Fibroblast of the aortic adventitia (primary cell): Measurements from ENCODE around the gene EIF4EBP2. TPM values are rescaled to one million over a fixed set of nuclear protein-coding genes. Genes with fewer than 3 reads are reported as not detected.

Source experiments
- DNase-seq: peaks from one replicate; pipeline ENCODE4 v3.0.0-alpha.2; 2010; ENCODE audit warnings: low read depth
- H3K4me3 ChIP-seq: 2 replicates; pipeline ENCODE4 v1.5.1; 2011; ENCODE audit warnings: low read depth, mild to moderate bottlenecking, control low read depth, low read length, moderate library complexity
- total RNA-seq: library from RNA; depleted of rRNA; stranded (reverse); fragments of >200 nt; gene quantifications from 2 replicates; pipeline ENCODE4 v1.2.3, GENCODE V29; 2012; ENCODE audit warnings: low replicate concordance
- TF ChIP-seq, protein P1 (sequence below): IDR thresholded peaks from 2 replicates; pipeline ENCODE4 v1.5.1; 2011; ENCODE audit warnings: mild to moderate bottlenecking, low read length, control low read depth, inconsistent platforms; ENCODE audit not compliant: insufficient read depth

The EIF4EBP2 gene
- total RNA-seq, 1 donor = 54.2 TPM

DNA sequence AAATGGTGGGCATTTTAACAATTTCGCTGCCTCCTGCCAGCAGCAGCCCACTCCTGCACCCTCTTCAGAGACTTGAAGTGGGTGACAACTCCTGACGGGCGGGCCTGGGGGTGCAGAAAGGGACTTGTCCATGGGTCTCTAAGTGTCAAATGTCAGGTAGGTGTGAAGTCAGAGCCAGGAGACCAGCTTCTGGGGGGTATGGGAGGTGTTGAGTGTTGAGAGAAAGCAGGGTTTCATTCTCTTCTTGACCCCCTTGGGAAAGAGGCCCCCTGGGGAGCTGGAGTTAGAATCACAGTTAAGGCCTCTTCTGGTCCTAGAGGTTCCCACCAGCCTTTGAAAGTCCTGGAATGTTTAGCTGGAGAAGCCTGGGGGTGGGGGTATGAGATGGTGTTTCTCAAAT is 63.0 kb downstream of the EIF4EBP2 start:
- no peak overlapping the region for H3K4me3 ChIP-seq
- TF ChIP-seq, protein P1, sequence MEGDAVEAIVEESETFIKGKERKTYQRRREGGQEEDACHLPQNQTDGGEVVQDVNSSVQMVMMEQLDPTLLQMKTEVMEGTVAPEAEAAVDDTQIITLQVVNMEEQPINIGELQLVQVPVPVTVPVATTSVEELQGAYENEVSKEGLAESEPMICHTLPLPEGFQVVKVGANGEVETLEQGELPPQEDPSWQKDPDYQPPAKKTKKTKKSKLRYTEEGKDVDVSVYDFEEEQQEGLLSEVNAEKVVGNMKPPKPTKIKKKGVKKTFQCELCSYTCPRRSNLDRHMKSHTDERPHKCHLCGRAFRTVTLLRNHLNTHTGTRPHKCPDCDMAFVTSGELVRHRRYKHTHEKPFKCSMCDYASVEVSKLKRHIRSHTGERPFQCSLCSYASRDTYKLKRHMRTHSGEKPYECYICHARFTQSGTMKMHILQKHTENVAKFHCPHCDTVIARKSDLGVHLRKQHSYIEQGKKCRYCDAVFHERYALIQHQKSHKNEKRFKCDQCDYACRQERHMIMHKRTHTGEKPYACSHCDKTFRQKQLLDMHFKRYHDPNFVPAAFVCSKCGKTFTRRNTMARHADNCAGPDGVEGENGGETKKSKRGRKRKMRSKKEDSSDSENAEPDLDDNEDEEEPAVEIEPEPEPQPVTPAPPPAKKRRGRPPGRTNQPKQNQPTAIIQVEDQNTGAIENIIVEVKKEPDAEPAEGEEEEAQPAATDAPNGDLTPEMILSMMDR = no peak
- no peak for DNase-seq

DNA sequence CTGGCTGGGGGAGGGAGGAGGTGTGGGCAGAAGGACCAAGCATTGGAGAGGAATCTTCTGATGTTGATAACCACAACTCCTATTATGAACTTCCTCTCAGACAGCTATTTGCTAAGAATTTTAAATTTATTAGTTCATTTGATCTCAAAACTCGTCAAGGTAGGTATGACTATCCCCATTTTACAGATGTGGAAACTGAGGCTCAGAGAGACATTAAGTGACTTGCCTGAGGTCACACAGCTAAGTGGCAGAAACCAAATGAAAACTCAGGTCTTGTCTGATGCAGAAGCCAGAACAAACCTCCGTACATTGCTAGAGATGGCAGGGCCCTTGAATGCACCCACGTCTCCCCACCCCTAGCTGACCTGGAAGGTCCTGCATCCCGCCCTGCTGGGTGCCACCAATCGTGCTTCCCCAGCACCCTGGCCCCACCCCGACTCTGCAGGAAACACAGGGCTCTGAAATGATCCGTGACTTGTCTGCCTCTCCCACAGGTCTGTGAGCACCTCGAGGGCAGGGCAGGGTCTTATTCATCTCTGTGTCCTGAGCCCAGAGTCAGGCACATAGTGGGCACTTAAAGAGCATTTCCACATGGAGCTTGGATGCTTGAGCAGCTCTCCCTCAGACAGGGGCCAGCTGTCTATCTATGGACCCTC is 69.0 kb downstream of the EIF4EBP2 start:
- TF ChIP-seq, protein P1 = no peak
- H3K4me3 ChIP-seq = no peak overlapping the region
- DNase-seq = no peak

DNA sequence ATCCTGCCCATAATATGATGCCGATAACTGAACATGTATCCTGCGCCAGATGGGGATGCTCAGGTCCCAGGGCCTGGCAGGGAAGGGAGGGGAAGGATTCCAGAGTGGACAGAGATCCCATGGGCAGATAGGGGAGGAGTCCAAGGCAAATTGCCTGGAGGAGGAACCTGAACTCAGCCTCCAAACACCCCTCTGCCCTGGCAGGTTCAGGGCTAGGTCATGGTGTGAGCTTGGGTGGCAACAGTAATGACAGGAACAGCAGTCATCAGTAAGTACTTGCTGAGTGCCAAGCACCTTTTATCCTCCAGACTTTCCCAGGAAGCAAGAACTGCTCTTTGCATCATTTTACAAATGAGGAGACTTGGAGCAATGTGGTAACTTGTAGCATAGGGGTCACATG is 70.8 kb downstream of the EIF4EBP2 start:
- H3K4me3 ChIP-seq = no peak overlapping the region
- TF ChIP-seq, protein P1 = no peak
- no peak for DNase-seq

DNA sequence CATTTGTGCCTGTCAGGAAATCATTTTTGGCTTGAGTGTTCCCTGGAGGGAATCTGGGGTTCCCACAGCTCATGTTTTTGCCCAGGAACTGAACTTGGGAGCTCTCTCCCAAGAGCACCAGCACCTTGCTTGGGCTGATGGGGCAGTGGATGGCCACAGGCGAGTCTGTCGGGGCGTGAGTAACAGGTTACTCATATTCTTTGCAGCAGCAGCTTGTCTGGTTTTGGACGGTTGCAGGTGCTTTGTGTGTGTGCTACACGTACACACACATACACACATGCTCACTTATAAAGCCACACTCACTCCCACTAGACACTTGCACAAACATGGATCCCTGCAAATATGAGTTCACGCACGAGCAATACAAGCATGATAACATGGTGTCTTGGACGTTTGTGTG is 71.7 kb downstream of the EIF4EBP2 start:
- no peak for DNase-seq
- TF ChIP-seq, protein P1 = no peak
- no peak overlapping the region for H3K4me3 ChIP-seq

DNA sequence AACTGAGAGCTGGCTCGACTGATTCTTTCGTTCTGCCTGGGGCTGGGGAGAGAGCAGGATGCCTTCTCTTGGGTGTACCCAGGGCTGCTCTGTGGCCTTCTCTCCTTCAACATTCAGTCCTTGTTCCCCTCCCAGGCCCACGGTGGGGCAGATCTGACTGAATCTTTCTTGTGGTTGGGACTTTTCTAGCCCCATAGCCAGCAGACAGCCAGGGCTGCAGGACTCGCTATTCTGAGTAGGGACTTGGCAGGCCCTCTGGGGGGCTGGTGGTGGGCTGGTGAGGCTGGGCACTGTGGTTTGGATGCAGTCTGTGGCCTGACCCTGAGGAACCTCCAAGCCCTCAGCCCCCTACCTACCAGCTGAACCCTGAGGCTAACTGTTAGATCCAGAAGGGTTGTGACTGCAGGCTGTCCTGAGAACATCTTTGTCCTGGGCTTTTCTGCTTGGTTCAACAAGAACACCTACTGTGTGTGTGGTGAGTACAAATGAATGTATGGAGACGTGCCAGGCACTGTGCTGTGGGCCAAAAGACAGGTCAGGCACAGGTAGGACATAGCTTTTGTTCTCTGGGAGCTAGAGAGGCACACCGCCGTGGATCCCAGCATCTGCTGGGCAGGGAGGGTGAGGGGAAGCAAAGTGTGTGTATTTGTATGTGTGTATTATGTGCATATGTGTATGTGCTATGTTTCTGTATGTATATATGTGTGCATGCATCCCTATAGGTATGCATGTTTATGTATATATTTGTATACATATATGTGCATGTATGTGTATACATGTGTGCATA is 72.5 kb downstream of the EIF4EBP2 start:
- TF ChIP-seq, protein P1 = no peak
- no peak overlapping the region for H3K4me3 ChIP-seq
- DNase-seq = no peak

DNA sequence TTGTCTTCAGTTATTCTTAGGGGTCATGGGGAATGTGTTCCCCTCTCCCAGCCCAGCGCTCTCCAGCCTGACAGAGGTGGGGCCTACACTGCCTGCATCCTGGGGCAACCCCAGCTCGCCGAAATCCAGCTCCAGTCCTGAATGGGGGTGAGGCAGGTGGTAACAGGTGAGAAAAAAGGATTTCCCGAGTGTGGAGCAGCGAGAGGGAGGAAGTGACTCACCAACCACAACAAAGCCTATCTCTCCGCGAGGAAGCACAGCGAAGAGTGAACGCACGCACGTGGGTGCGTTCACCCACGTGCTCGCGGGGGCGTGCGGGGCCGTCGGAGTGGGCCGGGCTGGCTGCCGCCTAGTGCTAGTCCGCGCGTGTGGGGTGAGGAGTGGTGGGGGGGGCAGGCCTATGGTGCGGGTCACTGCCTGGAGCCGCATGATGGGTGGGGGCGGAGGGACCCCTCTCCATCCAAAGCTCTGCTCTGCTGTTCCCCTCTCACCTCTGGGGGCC is 73.8 kb downstream of the EIF4EBP2 start:
- no peak overlapping the region for H3K4me3 ChIP-seq
- TF ChIP-seq, protein P1 = no peak
- DNase-seq = peak; percentile 15

Other genes starting within 250 kb of the EIF4EBP2 start
- gene SAR1A, start 233.6 kb upstream of the EIF4EBP2 start, total RNA-seq = 145 and 209 TPM in 2 replicates
- 197 and 394 TPM in 2 replicates for gene PPA1, start 170.7 kb upstream of the EIF4EBP2 start, total RNA-seq
- not detected in 2 replicates for gene NPFFR1, start 120.1 kb upstream of the EIF4EBP2 start, total RNA-seq
- gene LRRC20, start 21.5 kb upstream of the EIF4EBP2 start, total RNA-seq = 3.7 and 8.6 TPM in 2 replicates
- not detected in 2 replicates for gene NODAL, start 37.5 kb downstream of the EIF4EBP2 start, total RNA-seq
- 0.16 and 0.18 TPM in 2 replicates for gene PALD1, start 74.6 kb downstream of the EIF4EBP2 start, total RNA-seq
- gene PRF1, start 198.6 kb downstream of the EIF4EBP2 start, total RNA-seq = not detected in 2 replicates